Measurements from ENCODE around the gene ARHGAP26. TPM values are rescaled to one million over a fixed set of nuclear protein-coding genes. Genes with fewer than 3 reads are reported as not detected.

Gene ARHGAP26
- total and polyA plus RNA-seq, 2 of the 4 experiments (the other 2 are of a cell fraction), result 0.54 to 0.56 TPM

- Histone ChIP-seq H4K20me1 (ENCODE audit: insufficient read depth, low read length) (no peaks in the 10 kb centered on the region), H2AK5ac (ENCODE audit: low read depth, low read length) (no peak overlapping the region), H3K9ac (ENCODE audit: low read depth, low read length) (no peak overlapping the region), H3K56ac (ENCODE audit: extremely low read depth, insufficient read depth, low read length) (no peak overlapping the region), H2AK9ac (replicated peaks; ENCODE audit: low read depth, low read length, poor library complexity) (no peak overlapping the region), H3K9me3 (ENCODE audit: control insufficient read depth, insufficient read depth, low read length) (no peaks in the 10 kb centered on the region), H3K79me1 (ENCODE audit: low read depth in 1 of 2, low read length in 2 of 2) (0 out of 4 replicates have a peak, but pooled peaks cover 0 to 3% of the 10 kb centered on the region in 2 experiments), H3K4me2 (ENCODE audit: low read depth, low read length) (no peak overlapping the region), H2BK5ac (ENCODE audit: low read depth, low read length, poor library complexity, severe bottlenecking) (no peak overlapping the region), H3K27ac (ENCODE audit: insufficient read depth, low read length) (no peak overlapping the region), H2AFZ (replicated peaks; ENCODE audit: low read length, poor library complexity) (no peak overlapping the region), H2BK15ac (ENCODE audit: low read depth, low read length) (no peak overlapping the region), H3K4me1 (ENCODE audit: control insufficient read depth, insufficient read depth, low read length) (peaks cover 13% of the 10 kb centered on the region), H3K36me3 (ENCODE audit: control insufficient read depth, insufficient read depth, low read length) (no peaks in the 10 kb centered on the region), H2BK120ac (ENCODE audit: low read depth, low read length) (no peak overlapping the region), H3K9me1 (ENCODE audit: insufficient read depth, low read length) (peaks cover 18% of the 10 kb centered on the region), H3K18ac (ENCODE audit: low read depth, low read length) (no peak overlapping the region), H3K4ac (ENCODE audit: low read depth, low read length) (no peak overlapping the region), H4K91ac (ENCODE audit: insufficient read depth, low read depth, low read length) (no peak overlapping the region; the same call in 1 of the 2 replicates), H4K8ac (ENCODE audit: low read depth in 2 of 2, low read length in 2 of 2) (no peak overlapping the region), H3K4me3 (ENCODE audit: insufficient read depth, low read depth, low read length) (no peak overlapping the region), H3K14ac (replicated peaks; ENCODE audit: low read depth, low read length) (no peak overlapping the region), H3K27me3 (ENCODE audit: control insufficient read depth, insufficient read depth, low read length) (no peaks in the 10 kb centered on the region), H2BK20ac (ENCODE audit: low read depth, low read length) (no peak overlapping the region; the same call in 1 of the 2 replicates), H3K23ac (ENCODE audit: low read depth, low read length) (no peak overlapping the region), H4K5ac (ENCODE audit: low read depth, low read length) (no peak overlapping the region)
- WGBS, 2 experiments (ENCODE audit: extremely low coverage in 2 of 2, insufficient read length in 1 of 2), result no CpG with 5 or more reads among the region's 4 CpGs
- in situ Hi-C loops (cut with MboI; ENCODE audit: low sequenced_read_pairs), result loop anchor here (5.0 kb wide), 1 partner anchor 149 kb away; no protein-coding TSS in a partner anchor
- dilution Hi-C loops (cut with HindIII; ENCODE audit: low sequenced_read_pairs, unreplicated experiment), result loop anchor here (25.0 kb wide), 1 partner anchor 164 kb away; no protein-coding TSS in a partner anchor
- TF ChIP-seq BHLHE40 (IDR thresholded peaks at IDR 0.05; ENCODE audit: low read depth, low read length) (no peak), RAD21 (IDR thresholded peaks at IDR 0.05; ENCODE audit: low read length) (no peak)
- no TSS peak for BruUV-seq (replicated peaks)
- ChIA-PET CTCF (interaction anchor here (1.2 to 1.3 kb wide), 2 partner anchors 144 to 157 kb away, joined by 3 read pairs; no protein-coding TSS in a partner anchor), POLR2A (ENCODE audit: unreplicated experiment) (no interaction called here)
- intact Hi-C loops (cut with micrococcal nuclease), result no loop called here
- DNase-seq, result no peak
- ATAC-seq (ENCODE audit: low read depth), result no peak
These were observed 47.3 kb upstream of the ARHGAP26 start for GRCh38 chr5:142722896-142723295.
